Measurements from ENCODE around the gene PLEK.
"Not testable (repeated sequence)": the region's sequence is repeated elsewhere in the genome, so short reads cannot be mapped to it uniquely, and the experiment has no call there.

Gene PLEK

GRCh38 chr2:68441179-68441993 is 76.3 kb downstream of the PLEK start:
- peak; percentile 69 to 70 for DNase-seq (ENCODE audit: low read depth in 2 of 2)

- DNase-seq (ENCODE audit: low read depth in 2 of 2) = no peak
Measured at GRCh38 chr2:68441994-68442322, 76.9 kb downstream of the PLEK start.

GRCh38 chr2:68446425-68446824 is 81.3 kb downstream of the PLEK start:
- not testable (repeated sequence) for DNase-seq (ENCODE audit: low read depth in 2 of 2)
